Adrenal gland (tissue), 12 donors: Measurements from ENCODE around the gene STT3B. TPM values are rescaled to one million over a fixed set of nuclear protein-coding genes. Genes with fewer than 3 reads are reported as not detected.

Experiments
- DNase-seq, 7 donors: peaks; one replicate each; pipeline ENCODE4 v3.0.0-alpha.2; 2019 to 2020
- H3K27ac ChIP-seq, 5 donors: fragments of 200-600 bp; sonication (generic) in 4 of 5; 1 replicate in 3 of 5; 2 replicates in 2 of 5; pipeline versions ENCODE4 v1.5.1 to v1.8.0; 2016 to 2020; ENCODE audit warnings: mild to moderate bottlenecking in 1 of 5
- H3K27me3 ChIP-seq: fragments of 200-600 bp; 2 replicates; pipeline ENCODE4 v1.8.0; 2021
- H3K36me3 ChIP-seq, 2 donors: fragments of 200-600 bp; replicated peaks in 1 of 2; 1 replicate in 1 of 2; 2 replicates in 1 of 2; pipeline versions ENCODE4 v1.5.1 to v1.8.0; 2018 to 2022
- H3K4me1 ChIP-seq, 2 donors: fragments of 200-600 bp; replicated peaks in 1 of 2; 1 replicate in 1 of 2; 2 replicates in 1 of 2; pipeline versions ENCODE4 v1.5.1 to v1.8.0; 2018 to 2021
- H3K4me3 ChIP-seq, 4 donors: fragments of 200-600 bp; sonication (generic) in 3 of 4; one replicate each; pipeline ENCODE4 v1.5.1; 2016 to 2018
- H3K9me3 ChIP-seq, 3 donors: fragments of 200-600 bp; sonication (generic) in 1 of 3; replicated peaks in 1 of 3; 1 replicate in 2 of 3; 2 replicates in 1 of 3; pipeline versions ENCODE4 v1.5.1 to v1.8.0; 2016 to 2021
- CTCF ChIP-seq, 6 experiments: fragments of 450-650 bp in 4 of 6; fragments of 200-600 bp in 2 of 6; sonication (generic) in 1 of 6; IDR thresholded peaks; 1 replicate in 5 of 6; 2 replicates in 1 of 6; pipeline versions ENCODE4 v1.5.1 to v1.8.0; 2016 to 2021; ENCODE audit warnings: antibody characterized with exemption in 6 of 6, mild to moderate bottlenecking in 2 of 6, moderate library complexity in 1 of 6
- POLR2A ChIP-seq, 2 donors: fragments of 450-650 bp; IDR thresholded peaks; one replicate each; pipeline ENCODE4 v1.6.1; 2017; ENCODE audit warnings: antibody characterized with exemption in 2 of 2, mild to moderate bottlenecking in 2 of 2, moderate library complexity in 1 of 2
- WGBS, 4 donors: extraction: QIAGEN DNeasy Blood & Tissue Kit in 2 of 4; methylation state at CpG; one replicate each; pipeline versions ENCODE4 v1.1.5 to v1.1.7; 2013 to 2017; 5-methylcytosine and 5-hydroxymethylcytosine counted together
- intact Hi-C, 2 donors: fragments of 100-400 bp; cut with DNase I; formaldehyde crosslinking; loops; one replicate each; pipeline versions ENCODE4 v1.14.1 to v1.15.0; 2022 to 2023
- polyA plus RNA-seq, 3 donors: library from polyadenylated mRNA; stranded (reverse); fragments of 200-250 nt in 2 of 3; fragments of 350-450 nt in 1 of 3; fragmentation: Illumina TruSeq in 1 of 3; extraction: RNeasy Lipid Tissue Mini Kit (QIAGEN cat#74804) in 1 of 3; gene quantifications; one replicate each; pipeline ENCODE4 v1.2.3, GENCODE V29; 2013 to 2014
- total RNA-seq, 9 donors: library from RNA; depleted of rRNA in 4 of 9; stranded (reverse); fragments of >200 nt in 4 of 9; fragments of 120-200 nt in 1 of 9; fragmentation: NEBNext Ultra II Directional in 1 of 9; extraction: Animal tissue kit (Norgen Biotek cat#: 25700) in 1 of 9; gene quantifications; one replicate each; pipeline versions ENCODE4 v1.1.0 to v1.2.4, GENCODE V29; 2013 to 2023
- donor health status: healthy with polysubstance abuse.
- donor health status: Bipolar disorder and iron deficiency.
- donor health status: DM: yes; HTN: yes; CAD: no.
- donor health status: DM: no; HTN: no; CAD: no.
- donor health status: DM: no; HTN: no; CAD: no.
- donor health status: DM: yes; HTN: yes; CAD: no.

STT3B gene
- total and polyA plus RNA-seq, 12 donors = 38.0 to 141 (median 104) TPM

DNA sequence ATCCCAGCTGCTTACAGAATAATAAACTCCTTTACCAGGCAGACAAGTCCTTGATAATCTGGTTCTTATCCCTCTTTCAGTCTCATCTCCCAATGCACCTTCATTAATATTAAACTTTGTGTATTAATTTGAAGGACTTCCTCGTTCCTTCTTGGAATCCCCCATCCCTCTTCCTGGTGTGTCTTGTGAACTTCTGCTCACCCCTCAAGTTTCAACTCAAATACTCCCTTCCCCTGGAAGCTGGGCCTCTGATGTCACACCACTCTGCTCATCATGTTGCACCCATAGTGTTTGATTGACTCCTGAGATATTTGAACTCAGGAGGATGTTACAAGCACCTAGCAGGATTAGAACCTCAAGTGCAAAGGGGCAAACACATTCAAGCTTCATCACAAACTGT lies 3.3 kb upstream of the STT3B start:
- intact Hi-C loops = no loop called here
- H3K4me1 ChIP-seq = peaks cover 0 to 4% of the 10 kb centered on the region in 2 donors

DNA sequence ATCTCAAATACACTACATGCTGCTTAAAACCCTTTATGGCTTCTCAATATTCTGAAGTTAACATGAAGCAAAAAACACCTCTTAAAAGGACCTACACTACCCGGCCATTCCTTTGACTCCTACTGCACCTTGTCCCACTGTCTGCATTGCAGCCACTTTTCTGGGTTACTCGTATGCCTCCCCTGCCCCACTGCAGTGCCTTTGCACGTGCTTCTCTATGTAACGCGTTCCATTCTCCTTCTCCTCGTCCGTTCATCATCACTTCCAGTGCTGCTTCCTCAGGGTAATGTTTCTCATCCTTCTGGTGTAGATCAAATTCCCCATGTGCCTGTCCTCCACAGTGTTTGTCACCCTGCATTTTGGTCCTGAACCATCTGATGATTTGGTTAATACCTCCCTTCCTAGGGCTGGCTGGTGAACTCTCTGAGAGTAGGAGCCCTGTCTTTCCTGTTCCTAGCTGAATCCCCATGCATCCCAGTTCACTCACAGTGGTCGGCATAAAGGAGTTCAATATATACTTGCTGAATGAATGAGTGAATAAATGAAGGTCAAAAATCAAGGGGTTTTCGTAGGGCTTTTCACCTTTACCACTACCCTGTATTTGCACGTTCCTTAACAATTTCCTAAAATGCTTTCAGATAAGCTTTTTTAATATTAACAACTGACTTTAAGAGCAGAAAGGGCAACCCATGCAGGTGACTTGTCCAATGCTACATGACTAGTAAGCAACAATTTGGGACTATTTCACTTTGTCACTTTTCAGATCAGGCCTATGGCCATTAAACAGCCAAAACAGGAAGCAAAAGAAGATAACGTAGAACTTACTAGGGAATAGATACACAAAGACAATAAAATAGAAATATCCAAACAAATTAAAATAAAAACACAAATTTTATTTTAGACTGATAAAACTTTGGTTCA lies 2.4 kb upstream of the STT3B start:
- Histone ChIP-seq H3K9me3 (no peaks in the 10 kb centered on the region), H3K27ac (no peak overlapping the region), H3K4me3 (no peak overlapping the region), H3K27me3 (no peaks in the 10 kb centered on the region), H3K36me3 (no peaks in the 10 kb centered on the region), H3K4me1 (peaks cover 0 to 13% of the 10 kb centered on the region in 2 donors)
- no peak for TF ChIP-seq CTCF (IDR thresholded peaks at IDR 0.05)
- no peak for TF ChIP-seq POLR2A (IDR thresholded peaks at IDR 0.05)
- DNase-seq = no peak
- 92 to 96% (median 95%) methylated on average over 11 of the region's 11 CpGs for WGBS, 4 donors
- intact Hi-C loops = loop anchor here in 1 of 2 donors (10.0 kb wide), 1 partner anchor 765 kb away; no protein-coding TSS in a partner anchor

More for the DNA sequence above, 3.3 kb upstream of the STT3B start:
- Histone ChIP-seq H3K36me3 (no peaks in the 10 kb centered on the region), H3K9me3 (no peaks in the 10 kb centered on the region), H3K27ac (no peak overlapping the region), H3K27me3 (no peaks in the 10 kb centered on the region), H3K4me3 (no peak overlapping the region)
- TF ChIP-seq POLR2A (IDR thresholded peaks at IDR 0.05) (no peak), CTCF (IDR thresholded peaks at IDR 0.05) (no peak)
- DNase-seq = no peak
- 0 to 53% (median 24%) methylated on average over 1 of the region's 1 CpG for WGBS, 4 donors

DNA sequence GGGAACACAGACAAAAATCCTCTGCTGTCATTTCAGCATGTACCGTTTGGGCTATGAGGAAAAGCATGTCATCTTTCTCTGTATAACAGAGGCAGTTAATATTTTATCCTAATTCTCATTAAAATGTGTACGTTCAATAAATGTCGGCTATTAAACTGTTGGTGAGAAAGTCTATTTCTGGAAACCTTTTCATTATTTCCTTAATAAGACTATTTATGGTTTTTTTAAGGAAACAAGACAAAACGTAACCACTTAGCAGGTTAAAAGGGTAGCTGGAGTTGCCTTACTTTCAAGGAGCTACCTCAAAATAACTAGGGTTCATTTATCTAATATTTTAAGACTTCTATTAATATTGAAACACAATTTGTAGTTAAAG lies 1.8 kb upstream of the STT3B start:
- no peaks in the 10 kb centered on the region for H3K36me3 ChIP-seq
- no peaks in the 10 kb centered on the region for H3K27me3 ChIP-seq
- peaks cover 0 to 19% of the 10 kb centered on the region in 2 donors for H3K4me1 ChIP-seq
- H3K4me3 ChIP-seq = peak overlapping the region in 1 of 4 donors; percentile 90
- no peak overlapping the region for H3K27ac ChIP-seq
- TF ChIP-seq CTCF (IDR thresholded peaks at IDR 0.05) (no peak), POLR2A (IDR thresholded peaks at IDR 0.05) (no peak)
- no peak for DNase-seq
- intact Hi-C loops = loop anchor here in 1 of 2 donors (10.0 kb wide), 1 partner anchor 766 kb away; no protein-coding TSS in a partner anchor
- WGBS, 4 donors = 60 to 69% (median 63%) methylated on average over 4 of the region's 4 CpGs
- H3K9me3 ChIP-seq = no peaks in the 10 kb centered on the region

DNA sequence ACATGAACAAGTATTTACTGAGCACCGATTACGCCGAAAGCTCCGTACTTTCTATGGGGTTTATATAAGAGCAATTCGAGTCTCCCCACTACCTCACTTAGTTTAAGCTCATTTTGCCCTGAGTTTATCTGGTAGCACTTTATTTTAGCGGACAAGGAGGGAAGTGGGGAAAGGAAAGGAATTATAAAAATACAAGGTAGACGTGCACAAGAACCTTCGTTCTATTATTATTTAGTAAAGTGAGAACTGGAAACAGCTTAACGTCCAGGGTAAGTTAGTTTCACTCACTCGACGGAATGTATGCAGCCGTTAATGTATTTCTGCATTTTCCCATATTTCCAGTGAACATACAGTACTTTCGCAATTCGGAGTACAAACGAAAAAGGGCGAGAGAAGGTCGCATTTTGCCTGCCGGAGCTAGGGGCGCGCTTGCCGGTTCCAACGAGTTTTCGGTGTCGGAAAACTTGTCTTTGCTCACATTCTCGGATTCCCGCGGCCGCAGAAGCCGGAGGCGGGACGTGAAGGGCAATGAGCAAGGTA lies 1.2 kb upstream of the STT3B start:
- Histone ChIP-seq H3K27ac (peak overlapping the region; percentile 90 to 99 (median 98)), H3K36me3 (no peaks in the 10 kb centered on the region), H3K4me1 (peaks cover 0 to 25% of the 10 kb centered on the region in 2 donors), H3K9me3 (no peaks in the 10 kb centered on the region), H3K27me3 (no peaks in the 10 kb centered on the region), H3K4me3 (peak overlapping the region in 3 of 4 donors; percentile 34 to 90 (median 48))
- WGBS, 4 donors = 1 to 4% (median 3%) methylated on average over 22 to 31 of the region's 31 CpGs
- DNase-seq = peak in 1 of 7 donors; percentile 90
- TF ChIP-seq POLR2A (IDR thresholded peaks at IDR 0.05) (no peak), CTCF (IDR thresholded peaks at IDR 0.05) (peak in 1 of 6 experiments; percentile 38)
- intact Hi-C loops = loop anchor here in 1 of 2 donors (10.0 kb wide), 1 partner anchor 767 kb away; no protein-coding TSS in a partner anchor
